HG03108 (cell line): ENCODE data around the gene APLF.

ENCODE experiments used
- ATAC-seq: cut with Tn5 transposase; IDR thresholded peaks from one replicate; pipeline ENCODE4 v1.9.1; 2021; ENCODE audit warnings: moderate library complexity; ENCODE audit not compliant: unreplicated experiment

The APLF gene, protein sequence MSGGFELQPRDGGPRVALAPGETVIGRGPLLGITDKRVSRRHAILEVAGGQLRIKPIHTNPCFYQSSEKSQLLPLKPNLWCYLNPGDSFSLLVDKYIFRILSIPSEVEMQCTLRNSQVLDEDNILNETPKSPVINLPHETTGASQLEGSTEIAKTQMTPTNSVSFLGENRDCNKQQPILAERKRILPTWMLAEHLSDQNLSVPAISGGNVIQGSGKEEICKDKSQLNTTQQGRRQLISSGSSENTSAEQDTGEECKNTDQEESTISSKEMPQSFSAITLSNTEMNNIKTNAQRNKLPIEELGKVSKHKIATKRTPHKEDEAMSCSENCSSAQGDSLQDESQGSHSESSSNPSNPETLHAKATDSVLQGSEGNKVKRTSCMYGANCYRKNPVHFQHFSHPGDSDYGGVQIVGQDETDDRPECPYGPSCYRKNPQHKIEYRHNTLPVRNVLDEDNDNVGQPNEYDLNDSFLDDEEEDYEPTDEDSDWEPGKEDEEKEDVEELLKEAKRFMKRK

DNA sequence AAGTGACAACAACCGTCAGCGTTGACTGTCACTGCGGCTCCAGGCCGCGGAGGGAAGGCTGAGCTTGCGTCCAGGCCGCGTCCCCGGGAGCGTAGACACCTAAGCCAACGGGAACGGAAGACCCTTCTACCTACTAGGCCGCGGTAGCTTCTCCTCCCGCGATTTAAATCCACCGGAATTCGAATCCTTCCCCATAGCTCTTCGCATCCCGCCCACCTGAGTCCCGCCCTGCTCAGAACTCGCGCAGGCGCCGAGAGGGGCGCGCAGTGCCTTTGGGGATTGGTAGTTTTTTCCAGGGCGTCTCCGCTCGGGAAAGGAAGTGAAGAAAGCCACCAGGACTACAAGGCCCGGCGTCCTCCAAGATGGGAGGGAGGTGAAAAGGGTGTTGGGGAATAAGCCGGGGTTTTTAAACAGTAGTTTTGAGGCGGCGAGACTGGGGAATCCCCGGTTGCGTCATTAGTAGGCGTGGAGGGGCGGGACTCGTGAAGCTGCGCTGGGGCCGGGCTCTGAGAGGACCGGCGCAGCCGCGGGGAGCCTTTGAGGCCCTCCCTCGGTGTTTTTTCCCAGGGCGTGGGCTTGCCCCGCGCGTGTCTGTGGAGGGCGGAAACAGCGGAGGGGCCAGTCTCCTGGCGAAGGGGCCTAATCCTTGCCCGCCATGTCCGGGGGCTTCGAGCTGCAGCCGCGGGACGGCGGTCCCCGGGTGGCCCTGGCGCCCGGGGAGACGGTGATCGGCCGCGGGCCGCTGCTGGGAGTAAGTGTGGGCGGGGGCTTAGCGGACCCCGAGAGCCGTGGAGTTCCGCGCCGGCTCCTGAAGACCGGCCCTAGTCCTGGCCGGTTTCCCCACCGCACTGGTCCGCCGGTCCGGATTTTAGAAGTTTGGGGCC, at the start of gene APLF, which contains the start of gene FBXO48:
APLF (plus strand) TSS at position 509 of the 884 bp plus-strand sequence; CDS start at position 656, 147 bp downstream.
FBXO48 (minus strand) TSS at position 218 of the 884 bp plus-strand sequence. CDS start 2,149 bp downstream, outside the sequence.
- peak; percentile 94 for ATAC-seq

DNA sequence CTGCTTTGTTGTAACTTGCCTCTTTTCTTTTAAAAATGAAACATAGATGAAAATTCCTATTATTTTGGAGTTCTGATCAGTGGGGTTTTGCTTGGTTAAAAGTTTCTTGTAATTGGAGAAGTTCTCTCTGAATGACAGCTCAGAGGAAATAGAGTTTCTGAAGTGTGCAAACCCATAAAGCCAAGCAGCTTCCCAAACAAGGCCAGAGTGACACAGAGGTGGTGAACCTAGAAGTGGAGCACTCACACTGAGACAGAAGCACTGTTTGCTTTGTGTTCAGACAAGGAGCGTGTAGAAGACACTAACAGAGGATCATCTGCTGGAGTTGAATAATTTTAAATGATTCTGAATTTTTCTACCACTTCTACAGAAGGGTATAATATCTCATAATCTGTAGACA, 49.5 kb upstream of the APLF start:
- ATAC-seq, result no peak

DNA sequence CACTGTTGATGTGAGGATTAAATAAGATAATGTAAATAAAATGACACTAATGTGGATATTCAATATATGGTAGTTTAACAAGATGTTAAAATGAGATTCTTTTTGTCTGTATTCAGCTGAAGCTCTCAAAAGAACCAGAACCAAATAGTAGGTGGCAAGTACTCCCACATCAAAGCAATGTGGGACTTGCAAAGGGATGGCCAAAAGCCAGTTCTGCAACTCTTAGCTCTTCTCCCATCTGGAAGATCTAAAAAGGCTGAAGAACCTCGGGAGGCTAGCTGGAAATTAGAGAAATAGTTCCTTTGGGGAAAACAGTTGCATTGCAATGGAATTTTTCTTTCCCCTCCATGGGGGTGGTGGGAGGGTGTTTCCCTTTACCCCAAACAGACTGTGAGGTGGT, 49.0 kb upstream of the APLF start:
- ATAC-seq, result no peak

DNA sequence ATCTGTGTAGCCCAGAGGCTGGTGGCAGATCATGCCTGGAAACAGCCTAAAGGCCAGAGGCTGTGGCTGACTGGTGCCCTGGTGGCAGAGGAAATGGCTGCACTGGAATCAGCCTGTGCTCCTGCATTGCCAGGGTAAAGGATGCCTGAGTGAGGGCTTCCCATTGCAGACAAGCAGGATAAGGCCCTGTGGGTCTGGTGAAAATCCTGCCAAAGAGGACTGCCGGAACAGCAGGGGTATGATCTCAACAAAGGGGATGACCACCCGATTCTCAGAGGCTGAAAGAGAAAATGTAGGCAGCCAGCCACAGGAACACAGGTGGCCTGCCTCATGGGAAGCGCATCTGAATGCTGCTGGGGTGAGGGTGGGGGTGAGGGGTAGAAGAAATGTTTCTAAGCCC, 48.5 kb upstream of the APLF start:
- ATAC-seq, result no peak

DNA sequence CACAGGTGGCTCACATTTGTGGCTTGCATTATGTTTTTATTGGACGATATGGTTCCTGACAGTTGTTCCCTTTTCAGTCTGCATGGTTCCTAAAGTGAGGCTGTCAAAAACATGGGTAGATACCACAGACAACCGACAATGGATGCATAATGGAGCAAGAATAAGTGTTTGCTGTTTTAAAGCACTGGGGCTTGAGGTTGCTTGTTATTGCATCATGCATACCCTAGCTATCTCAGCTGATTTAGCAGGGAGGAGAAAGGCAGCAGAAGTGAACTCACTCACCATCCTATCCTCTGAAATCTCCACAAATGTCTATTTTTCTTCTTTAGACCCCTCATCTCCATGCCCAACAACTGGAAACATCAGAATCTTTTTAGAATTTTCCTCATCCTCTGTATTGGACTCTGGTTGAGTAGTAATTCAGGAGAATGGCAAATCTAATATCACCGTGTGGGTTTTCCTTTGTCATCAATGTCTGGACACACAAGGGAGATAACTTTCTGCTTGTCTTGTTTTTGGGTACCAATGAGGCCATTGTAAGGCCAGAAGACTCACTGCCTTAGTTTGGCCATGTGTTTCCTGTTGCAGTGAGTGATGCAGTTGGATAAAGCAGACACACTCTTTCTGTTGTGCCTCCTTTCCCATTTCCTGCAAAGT, 47.0 kb upstream of the APLF start:
- no peak for ATAC-seq

DNA sequence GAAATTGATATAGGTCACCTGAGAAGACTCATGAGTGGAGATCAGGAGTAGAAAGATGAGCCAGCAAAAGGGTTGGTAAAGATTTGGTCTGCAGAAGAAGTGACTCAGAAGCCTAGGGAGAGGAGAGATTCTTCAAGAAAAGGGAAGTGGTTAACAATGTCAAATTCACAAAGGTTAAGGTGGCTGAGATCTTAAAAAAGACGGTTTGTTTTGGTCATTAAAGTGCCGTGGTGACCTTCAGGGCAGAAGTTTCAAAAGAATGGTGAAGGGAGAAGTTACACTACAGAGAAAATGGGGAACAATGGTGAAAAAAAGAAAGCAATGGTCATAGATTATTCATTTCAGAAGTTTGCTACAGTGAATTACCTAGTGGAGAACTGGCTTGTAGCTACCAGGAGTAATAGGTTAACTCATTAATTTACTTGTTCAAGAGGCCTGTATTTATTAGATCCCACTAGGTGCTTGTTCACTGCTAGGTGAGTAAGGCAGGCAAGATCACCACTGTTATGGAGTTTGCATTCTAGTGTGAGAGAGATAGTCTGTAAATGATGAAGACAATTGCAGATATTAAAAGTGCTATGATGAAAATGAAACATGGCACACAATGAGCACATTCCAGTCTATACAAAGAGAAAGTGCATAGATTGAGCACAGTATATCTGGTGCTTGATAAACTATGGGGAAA, 43.3 kb upstream of the APLF start:
- peak; percentile 77 for ATAC-seq

DNA sequence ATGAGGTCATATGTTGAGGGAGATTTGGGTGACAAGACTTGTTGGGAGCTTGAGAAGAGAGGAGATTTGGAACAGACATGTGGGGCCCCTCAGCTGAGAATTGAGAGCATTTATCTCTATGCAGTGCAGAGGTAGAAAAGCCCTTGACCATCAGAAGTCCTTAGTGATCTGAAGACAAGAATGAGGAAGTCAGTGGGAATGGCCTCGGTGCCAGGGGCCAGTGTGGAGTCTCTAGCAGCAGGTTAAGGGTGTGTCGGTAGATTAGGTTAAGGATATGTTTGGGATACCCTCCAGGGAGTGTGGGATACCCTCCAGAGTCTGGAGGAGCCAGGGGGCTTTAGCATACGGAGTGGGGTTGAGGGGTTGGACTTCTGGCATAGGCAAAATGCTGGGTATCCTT, 41.9 kb upstream of the APLF start:
- ATAC-seq, result no peak

DNA sequence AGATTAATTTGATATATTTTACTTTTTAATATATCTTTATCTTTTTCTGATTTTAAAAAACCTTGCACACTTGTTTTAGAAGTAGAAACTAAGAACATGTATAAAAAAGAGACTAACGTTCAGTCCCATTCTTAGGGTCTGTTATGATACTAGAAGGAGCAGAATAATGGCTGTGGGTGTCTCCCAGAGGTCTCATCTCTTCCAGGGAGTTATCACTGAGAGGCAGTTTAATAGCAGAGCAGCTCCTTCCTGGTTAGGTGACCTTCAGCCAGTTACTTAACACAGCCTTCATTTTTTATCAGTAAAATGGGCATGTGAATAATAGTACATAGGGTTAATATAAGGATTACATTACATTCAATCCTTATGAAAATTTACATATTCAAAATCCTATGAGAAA, 40.9 kb upstream of the APLF start:
- no peak for ATAC-seq

DNA sequence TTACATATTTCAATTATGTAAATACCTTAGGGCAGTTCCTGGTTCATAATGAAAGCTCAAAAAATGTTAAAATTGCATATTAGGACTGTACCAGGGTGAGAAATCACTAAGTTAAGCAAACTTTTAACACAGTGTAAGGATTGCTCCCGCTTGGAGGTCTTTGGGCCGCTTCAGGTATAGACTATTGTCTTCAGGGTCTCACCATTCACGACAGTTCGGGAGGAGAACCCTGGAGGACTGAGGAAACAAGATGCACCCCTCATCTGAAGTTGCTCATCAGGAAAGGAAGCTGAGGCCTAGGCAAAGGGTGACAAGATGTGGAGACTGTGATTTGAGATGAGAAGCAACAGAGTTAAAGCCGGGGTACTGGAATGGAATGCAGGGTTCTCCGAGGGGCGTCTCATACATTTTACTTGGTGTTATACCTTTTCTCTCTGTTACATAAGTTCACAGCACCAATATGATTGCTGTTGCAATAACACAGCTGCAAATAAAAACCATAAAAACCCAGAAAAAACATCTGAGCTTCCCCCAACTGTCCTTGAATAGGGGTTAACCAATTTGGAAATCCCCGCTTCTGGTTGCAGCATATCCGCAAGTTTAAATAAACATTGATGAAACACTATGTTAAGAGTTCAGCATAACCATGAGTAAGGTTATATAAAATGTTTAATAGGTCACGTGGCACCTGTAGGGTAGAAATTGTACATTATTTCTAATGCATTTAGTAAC, 40.4 kb upstream of the APLF start:
- peak; percentile 29 for ATAC-seq

DNA sequence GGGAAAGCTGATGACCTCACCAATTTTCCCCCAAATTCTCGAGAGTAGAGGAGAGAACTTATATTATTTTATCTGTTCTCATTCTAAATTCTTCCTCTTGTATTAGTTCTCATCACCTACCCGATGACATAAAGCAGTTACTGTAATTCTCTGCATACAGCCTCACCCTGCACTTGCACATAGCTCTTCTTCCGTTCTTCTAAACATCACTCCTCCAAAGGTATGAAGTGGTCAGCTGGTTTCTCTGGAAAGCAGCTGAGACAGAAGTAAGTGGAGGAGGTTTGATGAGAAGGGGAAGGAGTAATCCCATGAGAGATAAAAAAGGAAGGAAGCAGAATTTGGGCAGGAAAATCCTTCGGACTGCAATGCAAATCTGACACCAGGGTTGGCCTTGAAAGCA, 39.3 kb upstream of the APLF start:
- ATAC-seq, result no peak

DNA sequence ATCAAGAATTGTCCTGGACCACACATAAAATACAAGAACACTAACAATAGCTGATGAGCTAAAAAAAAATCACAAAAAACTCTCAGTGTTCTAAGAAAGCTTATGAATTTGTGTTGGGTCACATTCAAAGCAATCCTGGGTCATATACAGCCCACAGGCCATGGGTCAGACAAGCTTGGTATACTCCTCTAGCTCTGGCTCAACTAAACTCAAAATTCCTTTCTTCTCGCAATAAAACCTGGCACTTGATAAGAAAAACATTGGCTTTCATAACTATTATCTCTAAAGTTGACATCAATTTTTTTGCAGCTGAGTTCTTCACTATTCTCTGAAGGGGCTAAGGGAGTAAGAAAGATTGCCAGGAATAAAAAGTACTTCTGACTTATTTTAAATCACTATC, 38.6 kb upstream of the APLF start:
- ATAC-seq, result no peak

DNA sequence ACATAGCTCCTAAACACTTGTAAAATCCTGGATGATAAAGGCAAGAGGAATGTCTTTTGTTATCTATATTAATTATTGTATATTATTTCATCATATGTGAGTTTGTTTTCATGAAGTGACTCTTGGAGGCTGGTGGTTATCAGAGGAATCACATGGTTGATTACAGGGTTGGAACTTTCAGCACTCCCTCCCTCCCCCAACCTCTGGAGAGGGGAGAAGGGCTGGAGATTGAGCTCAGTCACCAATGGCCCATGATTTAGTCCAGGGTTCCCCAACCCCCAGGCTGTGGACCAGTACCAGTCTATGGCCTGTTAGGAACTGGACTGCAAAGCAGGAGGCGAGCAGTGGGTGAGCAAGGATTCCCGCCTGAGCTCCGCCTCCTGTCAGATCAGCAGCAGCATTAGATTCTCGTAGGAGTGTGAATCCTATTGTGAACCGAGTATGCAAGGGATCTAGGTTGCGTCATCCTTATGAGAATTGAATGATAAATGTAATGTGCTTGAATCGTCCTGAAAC, 38.0 kb upstream of the APLF start:
- ATAC-seq, result no peak

DNA sequence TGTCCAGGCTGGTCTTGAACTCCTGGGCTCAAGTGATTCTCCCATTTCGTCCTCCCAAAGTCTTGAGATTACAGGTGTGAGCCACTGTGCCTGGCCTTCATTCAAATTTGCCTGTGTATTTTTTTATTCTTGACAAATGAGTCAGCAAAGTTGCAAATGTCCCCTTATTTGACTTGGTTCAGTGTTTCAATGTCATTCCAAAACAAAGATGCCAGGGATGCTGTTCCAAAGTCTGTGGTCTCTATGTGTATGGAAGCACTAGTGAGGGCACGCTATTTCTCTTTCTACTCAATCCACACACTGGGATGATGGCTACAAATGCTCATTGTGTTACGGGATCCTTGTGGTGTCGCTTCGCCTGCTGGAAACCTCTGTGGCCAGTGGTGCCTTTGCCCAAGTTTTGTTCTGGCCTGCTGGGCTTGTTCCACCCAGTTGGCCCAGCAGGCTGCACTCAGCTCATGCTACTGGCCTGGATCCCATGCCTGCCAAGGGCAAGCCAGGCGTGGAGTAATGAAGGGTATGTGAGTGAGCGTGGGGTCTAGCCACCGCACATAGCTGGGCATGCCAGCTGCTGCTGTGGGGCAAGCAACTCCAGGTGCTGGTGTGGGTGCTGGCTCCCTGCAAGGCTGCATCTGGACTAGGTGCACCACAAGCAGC, 35.9 kb upstream of the APLF start:
- ATAC-seq, result no peak

DNA sequence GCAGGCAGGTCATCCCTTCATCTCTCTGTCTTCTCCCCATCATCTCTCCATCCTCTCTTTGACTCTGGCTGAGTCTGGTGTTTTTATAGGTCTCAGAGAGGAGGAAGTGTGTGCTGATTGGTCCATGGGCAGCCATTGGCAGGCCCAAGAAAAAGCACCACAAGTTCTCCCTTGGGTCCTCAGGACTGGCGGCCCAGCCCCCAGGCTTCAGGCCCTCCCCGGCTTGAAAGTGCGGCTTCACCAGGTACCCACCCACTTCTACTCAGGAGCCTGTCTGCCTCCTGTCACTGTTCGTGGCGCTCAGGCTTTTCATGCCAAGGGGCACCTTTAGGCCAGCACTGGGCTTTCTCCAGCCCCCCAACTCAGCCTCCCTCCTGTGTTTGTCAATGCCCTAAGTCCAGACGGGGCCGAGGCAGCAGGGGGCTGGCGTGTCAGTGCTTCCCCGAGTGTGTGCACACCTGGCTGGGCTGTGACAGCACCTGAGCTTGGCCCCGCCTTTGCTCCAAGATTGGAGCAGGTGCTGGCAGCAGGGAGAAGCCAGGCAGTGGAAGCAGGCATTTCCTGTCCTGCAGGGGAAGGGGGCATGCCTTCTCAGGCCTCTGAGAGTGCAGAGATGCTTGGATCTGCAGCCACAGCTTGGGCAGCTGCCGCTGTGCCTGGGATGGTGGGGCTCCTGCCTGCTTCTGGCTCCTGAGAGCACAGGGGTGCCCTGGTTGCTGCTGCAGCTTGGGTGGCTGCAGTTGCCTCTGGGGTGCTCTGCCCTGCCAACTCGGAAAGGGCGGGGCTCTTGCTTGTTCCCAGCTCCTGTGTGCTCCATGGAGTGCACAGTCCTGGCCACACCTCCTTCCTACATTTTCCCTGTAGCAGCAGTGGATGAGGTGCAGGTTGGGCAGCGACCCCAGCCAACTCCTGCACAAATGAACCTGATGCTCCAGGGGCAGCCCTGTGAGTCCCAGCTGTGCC, 34.4 kb upstream of the APLF start:
- ATAC-seq, result no peak

DNA sequence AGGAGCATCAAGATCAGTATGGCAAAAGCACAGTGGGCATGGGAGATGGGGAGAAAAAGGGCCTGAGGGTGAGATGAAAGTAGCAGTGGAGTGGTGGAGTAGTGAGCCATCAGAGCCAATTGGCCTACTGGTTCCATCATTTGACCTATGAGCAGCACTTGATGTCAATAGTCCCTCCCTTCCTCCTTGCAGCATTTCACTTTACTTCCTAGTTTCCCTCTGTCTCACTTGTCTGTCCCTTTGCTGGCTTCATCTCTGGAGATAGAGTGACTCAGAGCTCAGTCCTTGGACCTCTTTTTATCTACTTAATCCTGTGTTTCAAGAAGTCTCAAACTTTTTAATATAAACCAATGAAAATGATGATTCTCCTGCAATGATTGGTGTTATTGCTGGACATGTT, 32.4 kb upstream of the APLF start:
- ATAC-seq, result no peak

DNA sequence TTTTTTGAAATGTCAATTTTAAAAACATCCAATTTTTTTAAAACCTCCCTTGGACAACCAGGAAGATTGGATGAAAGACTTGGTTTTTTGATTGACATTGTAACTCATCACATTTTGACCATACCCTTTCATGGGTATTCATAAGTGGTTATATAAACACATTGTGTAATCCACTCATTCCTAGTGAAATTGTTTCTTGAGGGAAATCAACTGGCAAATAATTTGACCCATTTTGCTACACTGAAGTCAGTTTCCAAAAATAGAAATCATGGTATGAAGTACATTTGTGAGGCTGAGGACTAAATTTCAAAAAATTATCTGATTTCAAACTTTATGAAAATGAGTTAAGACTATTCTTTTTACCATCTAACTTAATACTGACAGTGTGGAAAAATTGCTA, 31.8 kb upstream of the APLF start:
- ATAC-seq, result no peak

DNA sequence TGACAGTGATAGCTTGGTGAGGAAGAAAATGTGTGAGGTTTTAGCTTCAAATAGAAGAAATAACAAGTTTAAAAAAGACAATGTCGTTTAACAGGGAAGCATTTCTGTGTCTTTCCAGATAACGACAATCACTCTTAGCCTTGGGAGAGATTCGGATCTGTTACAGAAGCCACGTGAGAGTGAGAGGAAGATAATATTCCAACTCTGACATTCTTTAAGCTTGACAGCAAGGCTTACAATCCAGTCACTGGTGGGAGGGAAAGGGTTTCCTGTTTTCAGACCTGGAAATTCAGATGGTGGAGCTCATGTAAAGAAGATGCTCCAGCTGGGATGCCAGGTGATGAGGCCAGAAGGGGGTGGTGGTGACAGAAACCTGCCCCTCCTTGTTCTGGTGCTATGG, 31.1 kb upstream of the APLF start:
- ATAC-seq, result no peak
